UCSD-AML1 (cell line): ENCODE data around the gene ZNF185.

Experiments used
- DNase-seq: peaks from one replicate; lab custom pipeline; 2025; ENCODE audit not compliant: unreplicated experiment; lab: John Stamatoyannopoulos, UW

Gene ZNF185

DNA sequence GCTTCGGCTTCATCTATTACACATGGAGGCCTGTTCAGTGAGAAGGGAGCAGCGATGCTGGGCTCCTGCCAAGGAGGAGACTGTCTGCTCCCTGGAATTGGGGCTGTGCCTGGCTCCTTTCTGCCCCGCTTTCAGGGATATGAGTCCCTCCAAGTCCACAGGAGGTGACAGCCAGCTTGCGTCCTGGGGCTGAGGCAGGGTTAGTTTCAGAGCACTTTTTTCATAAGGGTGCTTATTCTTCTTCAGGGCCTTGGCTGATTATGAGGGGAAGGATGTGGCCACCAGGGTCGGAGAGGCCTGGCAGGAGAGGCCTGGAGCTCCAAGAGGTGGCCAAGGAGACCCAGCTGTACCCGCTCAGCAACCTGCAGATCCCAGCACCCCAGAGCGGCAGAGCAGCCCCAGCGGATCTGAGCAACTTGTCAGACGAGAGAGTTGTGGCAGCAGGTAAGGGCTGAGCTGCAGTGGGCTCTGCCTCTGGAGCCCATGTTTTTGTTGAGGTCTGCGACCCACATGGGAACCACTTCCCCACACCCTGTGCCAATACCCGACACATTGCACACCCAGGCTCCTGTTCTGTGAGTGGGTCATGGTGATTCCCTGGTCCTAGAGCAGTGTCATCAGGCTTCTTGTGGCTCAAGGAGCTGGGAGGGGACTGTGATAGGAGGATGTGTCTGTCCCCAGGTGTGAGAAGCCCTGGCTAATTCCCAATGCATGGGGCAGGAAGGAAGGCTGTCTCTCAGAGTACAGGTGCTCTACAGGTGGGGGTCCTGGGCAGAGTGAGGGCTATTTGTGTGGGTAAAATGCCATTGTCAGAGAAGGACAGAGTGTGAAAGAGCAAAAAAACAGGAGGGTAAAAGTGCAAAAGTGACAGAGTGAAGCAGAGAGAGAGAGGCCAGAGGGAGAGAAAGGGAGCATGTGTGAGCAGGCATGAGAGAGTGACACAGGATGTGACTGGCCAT is 47.4 kb downstream of the ZNF185 start:
- no peak for DNase-seq

DNA sequence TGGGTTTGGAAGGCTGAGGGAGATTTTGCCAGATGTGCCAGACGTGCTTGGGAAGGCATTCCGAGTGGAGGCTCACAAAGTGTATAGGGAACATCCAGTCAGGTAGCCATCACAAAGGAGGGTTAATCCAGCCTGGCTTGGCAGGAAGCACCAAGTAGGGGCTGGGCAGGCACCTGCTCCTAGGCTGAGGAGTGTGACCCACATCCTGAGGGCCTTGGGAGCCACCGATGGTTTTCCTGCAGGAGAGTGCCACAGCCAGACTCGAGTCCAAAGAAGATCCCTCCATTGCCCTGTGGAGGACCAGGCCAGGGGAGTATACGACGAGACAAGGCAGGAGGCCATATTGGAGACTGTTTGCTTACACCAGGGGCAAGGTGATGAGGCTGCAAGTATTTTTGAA is 48.8 kb downstream of the ZNF185 start:
- no peak for DNase-seq
